Astrocyte of the cerebellum (primary cell): ENCODE results near the gene ZC3H4.

Experiments used
- DNase-seq: peaks from one replicate; pipeline ENCODE4 v3.0.0-alpha.2; 2011; ENCODE audit warnings: low read depth
- H3K4me3 ChIP-seq: 2 replicates; pipeline ENCODE4 v1.5.1; 2011; ENCODE audit warnings: mild to moderate bottlenecking, low read depth, low read length, moderate library complexity
- in situ Hi-C: cut with HindIII; loops from 2 replicates; pipeline ENCODE4 v1.10.0; 2017; ENCODE audit warnings: low sequenced_read_pairs
- TF ChIP-seq, protein P1 (sequence below): IDR thresholded peaks from 2 replicates; pipeline ENCODE4 v1.5.1; 2012; ENCODE audit warnings: low read length, low read depth, moderate library complexity, mild to moderate bottlenecking; ENCODE audit errors: missing control alignments

Gene ZC3H4

GRCh38 chr19:47100290-47100689, 13.3 kb downstream of the ZC3H4 start:
- DNase-seq = no peak
- no peak overlapping the region for H3K4me3 ChIP-seq
- TF ChIP-seq, protein P1, sequence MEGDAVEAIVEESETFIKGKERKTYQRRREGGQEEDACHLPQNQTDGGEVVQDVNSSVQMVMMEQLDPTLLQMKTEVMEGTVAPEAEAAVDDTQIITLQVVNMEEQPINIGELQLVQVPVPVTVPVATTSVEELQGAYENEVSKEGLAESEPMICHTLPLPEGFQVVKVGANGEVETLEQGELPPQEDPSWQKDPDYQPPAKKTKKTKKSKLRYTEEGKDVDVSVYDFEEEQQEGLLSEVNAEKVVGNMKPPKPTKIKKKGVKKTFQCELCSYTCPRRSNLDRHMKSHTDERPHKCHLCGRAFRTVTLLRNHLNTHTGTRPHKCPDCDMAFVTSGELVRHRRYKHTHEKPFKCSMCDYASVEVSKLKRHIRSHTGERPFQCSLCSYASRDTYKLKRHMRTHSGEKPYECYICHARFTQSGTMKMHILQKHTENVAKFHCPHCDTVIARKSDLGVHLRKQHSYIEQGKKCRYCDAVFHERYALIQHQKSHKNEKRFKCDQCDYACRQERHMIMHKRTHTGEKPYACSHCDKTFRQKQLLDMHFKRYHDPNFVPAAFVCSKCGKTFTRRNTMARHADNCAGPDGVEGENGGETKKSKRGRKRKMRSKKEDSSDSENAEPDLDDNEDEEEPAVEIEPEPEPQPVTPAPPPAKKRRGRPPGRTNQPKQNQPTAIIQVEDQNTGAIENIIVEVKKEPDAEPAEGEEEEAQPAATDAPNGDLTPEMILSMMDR = no peak
- in situ Hi-C loops = no loop called here

- no peak for DNase-seq
- no peak overlapping the region for H3K4me3 ChIP-seq
- in situ Hi-C loops = no loop called here
- TF ChIP-seq, protein P1 = no peak
Observed at GRCh38 chr19:47099576-47100050, 14.0 kb downstream of the ZC3H4 start.

DNA sequence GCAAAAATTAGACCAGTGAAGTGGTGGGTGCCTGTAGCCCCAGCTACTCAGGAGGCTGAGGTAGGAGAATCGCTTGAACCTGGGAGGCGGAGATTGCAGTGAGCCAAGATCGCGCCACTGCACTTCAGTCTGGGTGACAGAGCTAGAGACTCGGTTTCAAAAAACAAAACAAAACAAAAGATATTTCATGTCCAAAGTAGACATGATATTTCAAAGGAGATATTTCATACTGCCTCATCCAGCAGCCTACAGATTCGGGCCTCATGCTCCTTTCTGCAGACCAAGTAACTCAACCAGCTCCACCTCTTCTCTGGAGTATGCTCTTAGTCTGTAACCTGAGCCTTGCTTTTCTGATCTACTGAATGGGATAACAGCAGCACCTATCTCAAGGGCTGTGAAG, 15.0 kb downstream of the ZC3H4 start:
- H3K4me3 ChIP-seq = no peak overlapping the region
- DNase-seq = no peak
- in situ Hi-C loops = no loop called here
- TF ChIP-seq, protein P1 = no peak

GRCh38 chr19:47097396-47098201, 16.0 kb downstream of the ZC3H4 start:
- H3K4me3 ChIP-seq = no peak overlapping the region
- in situ Hi-C loops = no loop called here
- no peak for DNase-seq
- TF ChIP-seq, protein P1 = no peak

DNA sequence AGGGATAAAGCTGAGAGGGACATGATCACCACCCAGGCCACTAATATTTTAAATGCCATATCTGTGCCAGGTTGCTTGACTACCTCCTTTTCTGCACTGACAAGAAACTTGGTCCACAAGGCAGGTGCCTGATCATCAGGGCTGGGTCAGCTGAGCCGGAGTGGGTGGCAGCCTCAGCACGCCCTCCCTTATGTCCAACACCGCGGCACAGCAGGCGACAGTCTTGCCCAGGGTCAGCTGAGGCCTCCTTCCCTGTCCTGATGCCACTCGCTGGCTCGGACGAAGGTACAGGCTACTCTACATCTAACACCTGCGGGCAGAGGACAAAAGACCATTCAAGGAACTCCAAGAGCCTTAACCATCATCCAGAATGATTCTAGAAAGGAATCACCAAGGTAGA, 16.9 kb downstream of the ZC3H4 start:
- DNase-seq = no peak
- H3K4me3 ChIP-seq = no peak overlapping the region
- TF ChIP-seq, protein P1 = no peak
- in situ Hi-C loops = no loop called here

GRCh38 chr19:47096100-47096704, 17.4 kb downstream of the ZC3H4 start:
- no peak overlapping the region for H3K4me3 ChIP-seq
- in situ Hi-C loops = no loop called here
- DNase-seq = no peak
- TF ChIP-seq, protein P1 = no peak
